LHCN-M2 (cell line): Measurements from ENCODE around the gene THAP4. TPM values are rescaled to one million over a fixed set of nuclear protein-coding genes. Genes with fewer than 3 reads are reported as not detected.
A peak's percentile ranks its signal among the peaks of the same experiment; 100 is the strongest.

Experiments
- DNase-seq: peaks from one replicate; pipeline ENCODE4 v3.0.0-alpha.2; 2012; ENCODE audit warnings: low read depth
- total RNA-seq: library from RNA; depleted of rRNA; stranded (reverse); fragments of >200 nt; gene quantifications from 2 replicates; pipeline ENCODE4 v1.2.3, GENCODE V29; 2014

Gene THAP4
- total RNA-seq, 1 experiment from 2014 or later: 63.5 TPM

- DNase-seq: no peak
Observed at GRCh38 chr2:241564596-241565410, 72.2 kb downstream of the THAP4 start.

GRCh38 chr2:241563981-241564595 is 72.9 kb downstream of the THAP4 start:
- DNase-seq: no peak

GRCh38 chr2:241563571-241563980 is 73.4 kb downstream of the THAP4 start:
- no peak for DNase-seq

- no peak for DNase-seq
Observed at GRCh38 chr2:241563031-241563507, 73.9 kb downstream of the THAP4 start.

- DNase-seq: no peak
Observed at GRCh38 chr2:241562269-241562891, 74.6 kb downstream of the THAP4 start.

- DNase-seq: peak; percentile 61
Observed at GRCh38 chr2:241561832-241562231, 75.1 kb downstream of the THAP4 start.

GRCh38 chr2:241560883-241561474 is 76.0 kb downstream of the THAP4 start:
- no peak for DNase-seq

GRCh38 chr2:241560162-241560882 is 76.6 kb downstream of the THAP4 start:
- DNase-seq: no peak

- peak; percentile 50 for DNase-seq
Observed at GRCh38 chr2:241559323-241560161, 77.4 kb downstream of the THAP4 start.

- DNase-seq: peak; percentile 82
Observed at GRCh38 chr2:241558532-241559322, 78.2 kb downstream of the THAP4 start, which contains the start of gene BOK. BOK (plus strand) TSS chr2:241558745; CDS start chr2:241559484, 739 bp downstream.

GRCh38 chr2:241556746-241557145 is 80.2 kb downstream of the THAP4 start:
- no peak for DNase-seq

GRCh38 chr2:241555711-241556110 is 81.2 kb downstream of the THAP4 start:
- no peak for DNase-seq

- DNase-seq: no peak
Observed at GRCh38 chr2:241554610-241555322, 82.2 kb downstream of the THAP4 start.

- DNase-seq: no peak
Observed at GRCh38 chr2:241553981-241554380, 83.0 kb downstream of the THAP4 start.

- no peak for DNase-seq
Observed at GRCh38 chr2:241553512-241553830, 83.5 kb downstream of the THAP4 start.

GRCh38 chr2:241551998-241552737 is 84.8 kb downstream of the THAP4 start:
- DNase-seq: no peak

GRCh38 chr2:241551599-241551997 is 85.4 kb downstream of the THAP4 start:
- no peak for DNase-seq
